GM21447 (cell line): Measurements from ENCODE around the gene MDFI.

Experiments used
- ATAC-seq: cut with Tn5 transposase; IDR thresholded peaks from one replicate; pipeline ENCODE4 v1.9.1; 2021; ENCODE audit not compliant: unreplicated experiment

MDFI gene

GRCh38 chr6:41684311-41685180 is 46.3 kb downstream of the MDFI start:
- ATAC-seq, result no peak

GRCh38 chr6:41685641-41686380 is 47.5 kb downstream of the MDFI start:
- no peak for ATAC-seq

GRCh38 chr6:41687501-41688175 is 49.4 kb downstream of the MDFI start:
- no peak for ATAC-seq

GRCh38 chr6:41688256-41688965 is 50.1 kb downstream of the MDFI start:
- no peak for ATAC-seq

- no peak for ATAC-seq
These were observed 51.1 kb downstream of the MDFI start for GRCh38 chr6:41689171-41690008.

GRCh38 chr6:41690541-41691330 is 52.5 kb downstream of the MDFI start:
- no peak for ATAC-seq

GRCh38 chr6:41691426-41692079 is 53.3 kb downstream of the MDFI start:
- ATAC-seq, result no peak

GRCh38 chr6:41692080-41692675 is 53.9 kb downstream of the MDFI start:
- no peak for ATAC-seq

GRCh38 chr6:41692730-41693129 is 54.5 kb downstream of the MDFI start:
- ATAC-seq, result no peak

- ATAC-seq, result no peak
These were observed 55.3 kb downstream of the MDFI start for GRCh38 chr6:41693281-41694240.

GRCh38 chr6:41694815-41695526 is 56.7 kb downstream of the MDFI start:
- ATAC-seq, result no peak

- no peak for ATAC-seq
These were observed 57.6 kb downstream of the MDFI start for GRCh38 chr6:41695825-41696224.

- no peak for ATAC-seq
These were observed 58.5 kb downstream of the MDFI start for GRCh38 chr6:41696788-41697187.

GRCh38 chr6:41697861-41698781 is 59.9 kb downstream of the MDFI start:
- ATAC-seq, result no peak

- ATAC-seq, result no peak
These were observed 60.8 kb downstream of the MDFI start for GRCh38 chr6:41699063-41699462.
